ENCODE data around the gene METTL25B.

- TF ChIP-seq CTCF (IDR thresholded peaks at IDR 0.05 in 8 of 11, conservative IDR thresholded peaks at IDR 0.05 in 3 of 11) (no peak), POLR2A (IDR thresholded peaks at IDR 0.05) (no peak), POLR2AphosphoS5 (IDR thresholded peaks at IDR 0.05) (no peak)
These were observed 27.3 kb upstream of the METTL25B start for GRCh38 chr1:156700736-156701531.
